CD4-positive, alpha-beta memory T cell (primary cell): Measurements from ENCODE around the gene ATXN1. TPM values are rescaled to one million over a fixed set of nuclear protein-coding genes. Genes with fewer than 3 reads are reported as not detected.
"Not testable (repeated sequence)": the region's sequence is repeated elsewhere in the genome, so short reads cannot be mapped to it uniquely, and the experiment has no call there.

Experiments used
- CTCF ChIA-PET: fragments of 350-600 bp; sonication (Branson Sonifier 250); formaldehyde crosslinking; loops from one replicate; lab custom pipeline; 2021; ENCODE audit warnings: inconsistent platforms; ENCODE audit not compliant: partially characterized antibody; lab: Charles Lee
- POLR2A ChIA-PET: fragments of 350-600 bp; sonication (Branson Sonifier 250); formaldehyde crosslinking; loops from one replicate; lab custom pipeline; 2021; ENCODE audit not compliant: partially characterized antibody; lab: Charles Lee
- DNase-seq, 5 donors: peaks; one replicate each; pipeline versions ENCODE4 v3.0.0 to v3.0.0-alpha.2; 2020 to 2022; ENCODE audit warnings: mixed read lengths in 1 of 5
- H3K27ac ChIP-seq: one replicate; pipeline ENCODE4 v1.7.0; 2013; ENCODE audit warnings: low read depth, low read length
- H3K27me3 ChIP-seq: 2 replicates; pipeline ENCODE4 v1.7.0; 2013; ENCODE audit warnings: mild to moderate bottlenecking, low read length, moderate library complexity; ENCODE audit not compliant: insufficient read depth
- H3K36me3 ChIP-seq: 2 replicates; pipeline ENCODE4 v1.7.0; 2013; ENCODE audit warnings: mild to moderate bottlenecking, low read length, moderate library complexity; ENCODE audit not compliant: insufficient read depth
- H3K4me1 ChIP-seq: 2 replicates; pipeline ENCODE4 v1.7.0; 2013; ENCODE audit warnings: mild to moderate bottlenecking, low read length, moderate library complexity; ENCODE audit not compliant: insufficient read depth
- H3K4me3 ChIP-seq, 2 donors: one replicate each; pipeline ENCODE4 v1.7.0; 2013; ENCODE audit warnings: low read length in 2 of 2, mild to moderate bottlenecking in 1 of 2
- H3K9me3 ChIP-seq, 2 donors: one replicate each; pipeline ENCODE4 v1.7.0; 2013; ENCODE audit warnings: low read length in 2 of 2, control low read depth in 1 of 2; ENCODE audit not compliant: control insufficient read depth in 1 of 2
- H3K27ac Mint-ChIP-seq, 7 donors: one replicate each; pipeline ENCODE4 v1.8.0; 2020 to 2021; ENCODE audit warnings: mixed read lengths in 7 of 7, mild to moderate bottlenecking in 6 of 7, inconsistent platforms in 3 of 7, moderate library complexity in 3 of 7
- H3K27me3 Mint-ChIP-seq, 2 donors: one replicate each; pipeline ENCODE4 v1.8.0; 2020 to 2021; ENCODE audit warnings: mixed read lengths in 2 of 2
- H3K36me3 Mint-ChIP-seq, 2 donors: one replicate each; pipeline ENCODE4 v1.8.0; 2020 to 2021; ENCODE audit warnings: mixed read lengths in 2 of 2, inconsistent platforms in 1 of 2, mild to moderate bottlenecking in 1 of 2
- H3K4me1 Mint-ChIP-seq, 4 donors: one replicate each; pipeline ENCODE4 v1.8.0; 2020 to 2021; ENCODE audit warnings: mixed read lengths in 4 of 4, mild to moderate bottlenecking in 1 of 4
- H3K4me3 Mint-ChIP-seq, 8 donors: one replicate each; pipeline ENCODE4 v1.8.0; 2020 to 2021; ENCODE audit warnings: mixed read lengths in 8 of 8, mild to moderate bottlenecking in 7 of 8, moderate library complexity in 6 of 8, inconsistent platforms in 3 of 8
- H3K9me3 Mint-ChIP-seq, 8 donors: one replicate each; pipeline ENCODE4 v1.8.0; 2020 to 2021; ENCODE audit warnings: mixed read lengths in 8 of 8, mild to moderate bottlenecking in 5 of 8, inconsistent platforms in 3 of 8, moderate library complexity in 1 of 8
- intact Hi-C: fragments of 100-400 bp; cut with micrococcal nuclease; formaldehyde crosslinking; loops from one replicate; pipeline ENCODE4 v1.15.1; 2023
- polyA plus RNA-seq, 2 donors: library from polyadenylated mRNA; unstranded; fragments of 300-500 nt; fragmentation: Illumina TruSeq; gene quantifications; one replicate each; pipeline ENCODE4 v1.2.3, GENCODE V29; 2021
- total RNA-seq, 2 experiments: library from RNA; stranded (reverse); gene quantifications; one replicate each; pipeline ENCODE4 v1.2.3, GENCODE V29; 2021

ATXN1 gene
- total and polyA plus RNA-seq, 4 experiments from 2014 or later = 10.5 to 97.4 (median 56.9) TPM

- no peak overlapping the region for H3K27ac Mint-ChIP-seq
- H3K27me3 Mint-ChIP-seq = peaks cover 1 to 5% of the 10 kb centered on the region in 2 donors
- intact Hi-C loops = no loop called here
- H3K4me3 ChIP-seq = no peak overlapping the region
- ChIA-PET CTCF (interaction anchor here (2.0 kb wide), 1 partner anchor 21 kb away, joined by 4 read pairs; no protein-coding TSS in a partner anchor), POLR2A (no interaction called here)
- H3K9me3 Mint-ChIP-seq = no peaks in the 10 kb centered on the region
- H3K4me1 Mint-ChIP-seq = no peaks in the 10 kb centered on the region
- H3K36me3 Mint-ChIP-seq = no peaks in the 10 kb centered on the region
- no peaks in the 10 kb centered on the region for H3K27me3 ChIP-seq
- H3K4me1 ChIP-seq = peaks cover 3% of the 10 kb centered on the region
- H3K4me3 Mint-ChIP-seq = no peak overlapping the region
- H3K9me3 ChIP-seq = no peaks in the 10 kb centered on the region
- no peak overlapping the region for H3K27ac ChIP-seq
- H3K36me3 ChIP-seq = no peaks in the 10 kb centered on the region
- DNase-seq = no peak
Measured at GRCh38 chr6:16265351-16266341, 495.6 kb downstream of the ATXN1 start.

GRCh38 chr6:16264785-16265184 is 496.5 kb downstream of the ATXN1 start:
- Histone ChIP-seq H3K4me3 (no peak overlapping the region), H3K4me1 (peaks cover 3% of the 10 kb centered on the region), H3K27me3 (no peaks in the 10 kb centered on the region), H3K9me3 (no peaks in the 10 kb centered on the region), H3K36me3 (no peaks in the 10 kb centered on the region), H3K27ac (no peak overlapping the region)
- no peak overlapping the region for H3K27ac Mint-ChIP-seq
- no peak overlapping the region for H3K4me3 Mint-ChIP-seq
- no peaks in the 10 kb centered on the region for H3K4me1 Mint-ChIP-seq
- no peaks in the 10 kb centered on the region for H3K9me3 Mint-ChIP-seq
- DNase-seq = no peak
- ChIA-PET POLR2A (no interaction called here), CTCF (interaction anchor here (2.0 kb wide), 1 partner anchor 21 kb away, joined by 4 read pairs; no protein-coding TSS in a partner anchor)
- H3K27me3 Mint-ChIP-seq = peaks cover 1 to 3% of the 10 kb centered on the region in 2 donors
- intact Hi-C loops = no loop called here
- H3K36me3 Mint-ChIP-seq = no peaks in the 10 kb centered on the region

GRCh38 chr6:16263464-16264099 is 497.7 kb downstream of the ATXN1 start:
- intact Hi-C loops, H3K9me3 ChIP-seq, H3K4me3 Mint-ChIP-seq, CTCF ChIA-PET, H3K27me3 Mint-ChIP-seq, H3K9me3 Mint-ChIP-seq, H3K27ac Mint-ChIP-seq, H3K27me3 ChIP-seq, H3K36me3 ChIP-seq, H3K4me1 ChIP-seq, H3K4me1 Mint-ChIP-seq, H3K36me3 Mint-ChIP-seq, H3K4me3 ChIP-seq, H3K27ac ChIP-seq, POLR2A ChIA-PET, DNase-seq: not testable (repeated sequence)

- H3K4me1 ChIP-seq, H3K4me3 Mint-ChIP-seq, intact Hi-C loops, CTCF ChIA-PET, DNase-seq, H3K9me3 Mint-ChIP-seq, H3K27me3 Mint-ChIP-seq, H3K4me1 Mint-ChIP-seq, H3K36me3 Mint-ChIP-seq, POLR2A ChIA-PET, H3K4me3 ChIP-seq, H3K9me3 ChIP-seq, H3K27me3 ChIP-seq, H3K27ac Mint-ChIP-seq, H3K27ac ChIP-seq, H3K36me3 ChIP-seq: not testable (repeated sequence)
Measured at GRCh38 chr6:16262773-16263172, 498.5 kb downstream of the ATXN1 start.

GRCh38 chr6:16260602-16261001 is 500.7 kb downstream of the ATXN1 start:
- CTCF ChIA-PET = not testable (repeated sequence)

GRCh38 chr6:16259604-16260003 is 501.7 kb downstream of the ATXN1 start:
- H3K9me3 Mint-ChIP-seq, H3K4me1 Mint-ChIP-seq, H3K36me3 ChIP-seq, H3K27ac Mint-ChIP-seq, H3K4me3 Mint-ChIP-seq, H3K9me3 ChIP-seq, H3K36me3 Mint-ChIP-seq, DNase-seq, CTCF ChIA-PET, H3K4me3 ChIP-seq, H3K27me3 ChIP-seq, H3K27me3 Mint-ChIP-seq, H3K4me1 ChIP-seq, H3K27ac ChIP-seq, intact Hi-C loops, POLR2A ChIA-PET: not testable (repeated sequence)

More at GRCh38 chr6:16260602-16261001, 500.7 kb downstream of the ATXN1 start:
- H3K4me3 ChIP-seq, H3K36me3 Mint-ChIP-seq, H3K4me1 Mint-ChIP-seq, H3K4me1 ChIP-seq, H3K4me3 Mint-ChIP-seq, H3K36me3 ChIP-seq, H3K27me3 ChIP-seq, POLR2A ChIA-PET, DNase-seq, H3K27ac Mint-ChIP-seq, H3K9me3 Mint-ChIP-seq, H3K27me3 Mint-ChIP-seq, H3K9me3 ChIP-seq, H3K27ac ChIP-seq, intact Hi-C loops: not testable (repeated sequence)

- Mint-ChIP-seq H3K27me3 (peaks cover 0 to 3% of the 10 kb centered on the region in 2 donors), H3K4me3 (no peak overlapping the region), H3K27ac (no peak overlapping the region), H3K9me3 (peaks cover 0 to 2% (median 0%) of the 10 kb centered on the region in 8 donors), H3K36me3 (no peaks in the 10 kb centered on the region), H3K4me1 (no peaks in the 10 kb centered on the region)
- intact Hi-C loops = no loop called here
- POLR2A ChIA-PET = no interaction called here
- no peak overlapping the region for H3K27ac ChIP-seq
- CTCF ChIA-PET = no interaction called here
- no peaks in the 10 kb centered on the region for H3K27me3 ChIP-seq
- no peaks in the 10 kb centered on the region for H3K9me3 ChIP-seq
- no peak overlapping the region for H3K4me3 ChIP-seq
- DNase-seq = no peak
- no peaks in the 10 kb centered on the region for H3K36me3 ChIP-seq
- H3K4me1 ChIP-seq = no peaks in the 10 kb centered on the region
Measured at GRCh38 chr6:16258709-16259075, 502.6 kb downstream of the ATXN1 start.
